Spleen (tissue), 7 donors: ENCODE data around the gene FSIP1.

Experiments
- POLR2A ChIP-seq, 3 donors: fragments of 450-650 bp; IDR thresholded peaks; one replicate each; pipeline ENCODE4 v1.5.1; 2017; ENCODE audit warnings: antibody characterized with exemption in 3 of 3, mild to moderate bottlenecking in 1 of 3
- POLR2AphosphoS5 ChIP-seq, 3 donors: sonication (generic); formaldehyde crosslinking; IDR thresholded peaks; one replicate each; pipeline ENCODE4 v1.5.1; 2017; ENCODE audit warnings: antibody characterized with exemption in 3 of 3
- TF ChIP-seq, protein P1 (sequence below), 11 experiments: fragments of 200-600 bp in 7 of 11; fragments of 450-650 bp in 4 of 11; sonication (generic) in 4 of 11; IDR thresholded peaks in 8 of 11; conservative IDR thresholded peaks in 3 of 11; 1 replicate in 7 of 11; 2 replicates in 4 of 11; pipeline versions ENCODE4 v1.4.0 to v1.8.0; 2016 to 2021; ENCODE audit warnings: antibody characterized with exemption in 11 of 11, inconsistent platforms in 4 of 11, mild to moderate bottlenecking in 1 of 11
- donor health status: DM: no; HTN: no; CAD: no; lungs with moderate emphysema.
- donor health status: DM: no; HTN: no; CAD: no.
- donor health status: DM: no; HTN: no; CAD: no.

DNA sequence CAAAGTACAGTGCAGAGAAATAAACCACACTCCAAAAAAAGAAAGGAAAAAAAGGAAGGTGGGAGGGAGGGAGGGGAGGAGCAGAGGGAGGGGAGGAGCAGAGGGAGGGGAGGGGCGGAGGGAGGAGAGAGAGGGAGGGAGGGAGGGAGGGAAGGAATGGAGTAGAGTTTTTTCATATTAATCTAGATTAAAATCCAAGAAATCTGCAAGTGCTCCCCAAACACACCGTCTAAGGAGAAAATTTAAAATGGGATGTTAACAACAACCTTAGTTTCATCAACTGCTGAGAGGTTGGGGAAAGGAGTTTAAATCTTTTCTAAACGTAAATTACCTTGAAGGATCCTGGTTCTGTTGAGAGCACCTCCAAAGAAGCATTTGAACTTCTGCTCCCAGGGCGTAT lies 6.6 kb downstream of the FSIP1 start:
- TF ChIP-seq, protein P1, sequence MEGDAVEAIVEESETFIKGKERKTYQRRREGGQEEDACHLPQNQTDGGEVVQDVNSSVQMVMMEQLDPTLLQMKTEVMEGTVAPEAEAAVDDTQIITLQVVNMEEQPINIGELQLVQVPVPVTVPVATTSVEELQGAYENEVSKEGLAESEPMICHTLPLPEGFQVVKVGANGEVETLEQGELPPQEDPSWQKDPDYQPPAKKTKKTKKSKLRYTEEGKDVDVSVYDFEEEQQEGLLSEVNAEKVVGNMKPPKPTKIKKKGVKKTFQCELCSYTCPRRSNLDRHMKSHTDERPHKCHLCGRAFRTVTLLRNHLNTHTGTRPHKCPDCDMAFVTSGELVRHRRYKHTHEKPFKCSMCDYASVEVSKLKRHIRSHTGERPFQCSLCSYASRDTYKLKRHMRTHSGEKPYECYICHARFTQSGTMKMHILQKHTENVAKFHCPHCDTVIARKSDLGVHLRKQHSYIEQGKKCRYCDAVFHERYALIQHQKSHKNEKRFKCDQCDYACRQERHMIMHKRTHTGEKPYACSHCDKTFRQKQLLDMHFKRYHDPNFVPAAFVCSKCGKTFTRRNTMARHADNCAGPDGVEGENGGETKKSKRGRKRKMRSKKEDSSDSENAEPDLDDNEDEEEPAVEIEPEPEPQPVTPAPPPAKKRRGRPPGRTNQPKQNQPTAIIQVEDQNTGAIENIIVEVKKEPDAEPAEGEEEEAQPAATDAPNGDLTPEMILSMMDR (IDR thresholded peaks at IDR 0.05 in 8 of 11, conservative IDR thresholded peaks at IDR 0.05 in 3 of 11): no peak
- TF ChIP-seq POLR2A (IDR thresholded peaks at IDR 0.05): no peak
- no peak for TF ChIP-seq POLR2AphosphoS5 (IDR thresholded peaks at IDR 0.05)
